Thyroid gland (tissue), 4 donors: ENCODE measurements around the gene CTBP1.

Source experiments
- POLR2A ChIP-seq, 2 donors: fragments of 450-650 bp; IDR thresholded peaks; one replicate each; pipeline ENCODE4 v1.6.1; 2017; ENCODE audit warnings: antibody characterized with exemption in 2 of 2, mild to moderate bottlenecking in 2 of 2, moderate library complexity in 1 of 2
- TF ChIP-seq, protein P1 (sequence below), 6 experiments: fragments of 200-600 bp in 3 of 6; fragments of 450-650 bp in 3 of 6; sonication (generic) in 3 of 6; IDR thresholded peaks; one replicate each; pipeline ENCODE4 v1.5.1; 2016 to 2019; ENCODE audit warnings: antibody characterized with exemption in 6 of 6, mild to moderate bottlenecking in 2 of 6, inconsistent platforms in 1 of 6, moderate library complexity in 1 of 6

DNA sequence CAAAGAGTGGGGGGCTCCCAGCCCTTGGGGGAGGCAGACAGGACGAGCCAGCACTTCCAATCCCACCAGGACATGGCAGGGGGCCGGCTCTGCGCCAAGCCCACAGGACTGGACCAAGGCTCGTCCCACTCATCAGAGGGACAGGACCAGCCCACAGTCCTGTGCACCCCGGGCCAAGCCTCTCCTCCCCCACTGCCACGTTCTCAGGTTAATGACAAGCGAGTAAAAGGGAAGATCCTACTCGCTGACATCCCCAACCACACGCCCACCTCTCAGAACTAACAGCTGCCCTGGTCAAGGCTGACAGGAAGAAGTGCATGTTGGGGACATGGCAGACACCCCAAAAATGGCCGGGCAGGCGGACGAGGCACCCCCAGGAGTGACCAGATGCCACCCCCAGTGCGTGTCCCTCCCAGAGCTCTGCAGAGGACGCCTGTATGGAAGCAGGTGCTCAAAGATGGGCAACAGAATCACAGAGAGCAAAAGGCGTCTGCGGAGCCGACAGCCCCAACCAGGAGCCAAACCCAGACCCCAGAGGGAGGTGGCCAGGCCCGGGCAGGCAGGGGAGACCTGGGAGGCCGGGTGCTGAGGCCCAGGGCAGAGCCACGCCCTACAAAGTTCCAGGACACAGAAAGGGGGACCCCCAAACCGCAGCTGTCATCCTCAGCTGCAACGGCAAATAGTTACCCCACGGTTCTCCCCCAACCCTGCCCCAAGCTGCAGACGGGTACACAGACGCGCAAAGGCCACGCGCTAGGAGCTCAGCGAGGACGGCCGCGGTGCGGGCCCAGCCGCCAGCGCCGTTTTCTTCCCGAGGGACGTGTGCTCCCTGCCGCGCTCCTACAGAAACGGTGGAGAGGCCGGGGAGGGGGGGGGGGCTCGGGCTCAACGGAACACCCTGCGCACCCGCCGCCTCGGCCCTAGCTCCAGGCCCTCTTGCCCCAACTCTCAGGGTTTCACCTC is 1.7 kb downstream of the CTBP1 start:
- TF ChIP-seq, protein P1, sequence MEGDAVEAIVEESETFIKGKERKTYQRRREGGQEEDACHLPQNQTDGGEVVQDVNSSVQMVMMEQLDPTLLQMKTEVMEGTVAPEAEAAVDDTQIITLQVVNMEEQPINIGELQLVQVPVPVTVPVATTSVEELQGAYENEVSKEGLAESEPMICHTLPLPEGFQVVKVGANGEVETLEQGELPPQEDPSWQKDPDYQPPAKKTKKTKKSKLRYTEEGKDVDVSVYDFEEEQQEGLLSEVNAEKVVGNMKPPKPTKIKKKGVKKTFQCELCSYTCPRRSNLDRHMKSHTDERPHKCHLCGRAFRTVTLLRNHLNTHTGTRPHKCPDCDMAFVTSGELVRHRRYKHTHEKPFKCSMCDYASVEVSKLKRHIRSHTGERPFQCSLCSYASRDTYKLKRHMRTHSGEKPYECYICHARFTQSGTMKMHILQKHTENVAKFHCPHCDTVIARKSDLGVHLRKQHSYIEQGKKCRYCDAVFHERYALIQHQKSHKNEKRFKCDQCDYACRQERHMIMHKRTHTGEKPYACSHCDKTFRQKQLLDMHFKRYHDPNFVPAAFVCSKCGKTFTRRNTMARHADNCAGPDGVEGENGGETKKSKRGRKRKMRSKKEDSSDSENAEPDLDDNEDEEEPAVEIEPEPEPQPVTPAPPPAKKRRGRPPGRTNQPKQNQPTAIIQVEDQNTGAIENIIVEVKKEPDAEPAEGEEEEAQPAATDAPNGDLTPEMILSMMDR (IDR thresholded peaks at IDR 0.05): no peak
- TF ChIP-seq POLR2A (IDR thresholded peaks at IDR 0.05): no peak
